H9 (cell line): ENCODE data around the gene ACTN2. TPM values are rescaled to one million over a fixed set of nuclear protein-coding genes. Genes with fewer than 3 reads are reported as not detected.

Source experiments
- DNase-seq: peaks from one replicate; pipeline ENCODE4 v3.0.0-alpha.2; 2017
- H2AFZ ChIP-seq: one replicate; pipeline ENCODE4 v1.6.1; 2013; ENCODE audit warnings: mild to moderate bottlenecking, low read length, control low read depth, moderate library complexity
- H2AK5ac ChIP-seq: 2 replicates; pipeline ENCODE4 v1.6.1; 2013; ENCODE audit warnings: low read length, control low read depth, mixed read lengths; ENCODE audit not compliant: insufficient read length
- H2BK120ac ChIP-seq: one replicate; pipeline ENCODE4 v1.6.1; 2013; ENCODE audit warnings: low read depth, mild to moderate bottlenecking, low read length, control low read depth, inconsistent platforms; ENCODE audit not compliant: poor library complexity, severe bottlenecking
- H2BK12ac ChIP-seq: 2 replicates; pipeline ENCODE4 v1.6.1; 2013; ENCODE audit warnings: low read length, control low read depth, mixed read lengths, low read depth; ENCODE audit not compliant: insufficient read length
- H2BK15ac ChIP-seq: 2 replicates; pipeline ENCODE4 v1.6.1; 2013; ENCODE audit warnings: low read depth, low read length, control low read depth
- H2BK20ac ChIP-seq: one replicate; pipeline ENCODE4 v1.6.1; 2013; ENCODE audit warnings: low read depth, mild to moderate bottlenecking, low read length, control low read depth, inconsistent platforms; ENCODE audit not compliant: poor library complexity, severe bottlenecking
- H2BK5ac ChIP-seq: 2 replicates; pipeline ENCODE4 v1.6.1; 2013; ENCODE audit warnings: low read length, control low read depth, mixed read lengths; ENCODE audit not compliant: insufficient read length
- H3K14ac ChIP-seq: 2 replicates; pipeline ENCODE4 v1.6.1; 2013; ENCODE audit warnings: low read length, control low read depth; ENCODE audit not compliant: insufficient read depth
- H3K18ac ChIP-seq: 2 replicates; pipeline ENCODE4 v1.6.1; 2013; ENCODE audit warnings: low read depth, mild to moderate bottlenecking, mixed read lengths, low read length, control low read depth; ENCODE audit not compliant: insufficient read length
- H3K23ac ChIP-seq: 2 replicates; pipeline ENCODE4 v1.6.1; 2013; ENCODE audit warnings: low read length, control low read depth, mixed read lengths, low read depth; ENCODE audit not compliant: insufficient read length
- H3K23me2 ChIP-seq: 2 replicates; pipeline ENCODE4 v1.6.1; 2013; ENCODE audit warnings: low read depth, mild to moderate bottlenecking, mixed read lengths, low read length, control low read depth; ENCODE audit not compliant: insufficient read length, poor library complexity, severe bottlenecking
- H3K27ac ChIP-seq: 2 replicates; pipeline ENCODE4 v1.5.1; 2013; ENCODE audit warnings: low read length, control low read depth, mixed read lengths, low read depth; ENCODE audit not compliant: insufficient read length
- H3K27me3 ChIP-seq: 2 replicates; pipeline ENCODE4 v1.6.1; 2013; ENCODE audit warnings: low read length, control low read depth, inconsistent platforms; ENCODE audit not compliant: insufficient read depth
- H3K4ac ChIP-seq: 2 replicates; pipeline ENCODE4 v1.6.1; 2013; ENCODE audit warnings: low read depth, mild to moderate bottlenecking, control low read depth, inconsistent platforms, low read length, moderate library complexity
- H3K4me1 ChIP-seq: 2 replicates; pipeline ENCODE4 v1.6.1; 2013; ENCODE audit warnings: low read length, control low read depth, inconsistent platforms; ENCODE audit not compliant: insufficient read depth
- H3K4me2 ChIP-seq: 2 replicates; pipeline ENCODE4 v1.6.1; 2013; ENCODE audit warnings: low read length, control low read depth, mixed read lengths; ENCODE audit not compliant: insufficient read length, insufficient read depth
- H3K56ac ChIP-seq: 2 replicates; pipeline ENCODE4 v1.6.1; 2013; ENCODE audit warnings: low read depth, mild to moderate bottlenecking, mixed read lengths, low read length, control low read depth; ENCODE audit not compliant: insufficient read length
- H3K79me1 ChIP-seq: 2 replicates; pipeline ENCODE4 v1.6.1; 2013; ENCODE audit warnings: low read depth, mild to moderate bottlenecking, moderate library complexity, low read length, control low read depth, inconsistent platforms; ENCODE audit not compliant: insufficient read depth, poor library complexity, severe bottlenecking
- H3K79me2 ChIP-seq: 2 replicates; pipeline ENCODE4 v1.6.1; 2013; ENCODE audit warnings: low read length, control low read depth, inconsistent platforms; ENCODE audit not compliant: insufficient read depth
- H3K9ac ChIP-seq: 2 replicates; pipeline ENCODE4 v1.6.1; 2013; ENCODE audit warnings: low read length, control low read depth, mixed read lengths; ENCODE audit not compliant: insufficient read length; ENCODE audit errors: extremely low read depth
- H3K9me3 ChIP-seq: one replicate; pipeline ENCODE4 v1.6.1; 2013; ENCODE audit warnings: low read depth, low read length, inconsistent platforms; ENCODE audit not compliant: control insufficient read depth
- H3T11ph ChIP-seq: one replicate; pipeline ENCODE4 v1.6.1; 2013; ENCODE audit warnings: mild to moderate bottlenecking, low read length, control low read depth, inconsistent platforms
- H4K20me1 ChIP-seq: one replicate; pipeline ENCODE4 v1.6.1; 2013; ENCODE audit not compliant: control insufficient read depth, insufficient read length, insufficient read depth
- H4K5ac ChIP-seq: 2 replicates; pipeline ENCODE4 v1.6.1; 2013; ENCODE audit warnings: low read depth, mild to moderate bottlenecking, mixed read lengths, low read length, control low read depth; ENCODE audit not compliant: insufficient read length
- H4K8ac ChIP-seq: replicated peaks from 2 replicates; pipeline ENCODE4 v1.6.1; 2013; ENCODE audit warnings: low read length, control low read depth, mixed read lengths, low read depth; ENCODE audit not compliant: insufficient read length
- H4K91ac ChIP-seq: 2 replicates; pipeline ENCODE4 v1.6.1; 2013; ENCODE audit warnings: low read depth, mild to moderate bottlenecking, moderate library complexity, mixed read lengths, low read length, control low read depth; ENCODE audit not compliant: insufficient read length
- H3K27ac Mint-ChIP-seq, 3 experiments: 2 replicates in 2 of 3; 3 replicates in 1 of 3; pipeline ENCODE4 v1.8.0; 2020 to 2021; ENCODE audit warnings: mixed read lengths in 3 of 3, mild to moderate bottlenecking in 1 of 3, moderate library complexity in 1 of 3
- H3K27me3 Mint-ChIP-seq: 2 replicates; pipeline ENCODE4 v1.8.0; 2021; ENCODE audit warnings: low read depth, mild to moderate bottlenecking, moderate library complexity, mixed read lengths
- H3K36me3 Mint-ChIP-seq, 3 experiments: 2 replicates in 2 of 3; 3 replicates in 1 of 3; pipeline ENCODE4 v1.8.0; 2020 to 2021; ENCODE audit warnings: low read depth in 3 of 3, mixed read lengths in 3 of 3; ENCODE audit not compliant: insufficient read depth in 1 of 3
- H3K4me1 Mint-ChIP-seq, 2 experiments: 2 replicates each; pipeline ENCODE4 v1.8.0; 2020; ENCODE audit warnings: mixed read lengths in 2 of 2
- H3K4me3 Mint-ChIP-seq, 2 experiments: 2 replicates in 1 of 2; 3 replicates in 1 of 2; pipeline ENCODE4 v1.8.0; 2020 to 2021; ENCODE audit warnings: mild to moderate bottlenecking in 2 of 2, mixed read lengths in 2 of 2, moderate library complexity in 1 of 2
- H3K9me3 Mint-ChIP-seq, 2 experiments: 2 replicates in 1 of 2; 3 replicates in 1 of 2; pipeline ENCODE4 v1.8.0; 2020; ENCODE audit warnings: mild to moderate bottlenecking in 2 of 2, mixed read lengths in 2 of 2, moderate library complexity in 1 of 2
- CTCF ChIP-seq: fragments of 200-600 bp; sonication (generic); conservative IDR thresholded peaks from 3 replicates; pipeline ENCODE4 v1.8.0; 2021; ENCODE audit warnings: antibody characterized with exemption, mild to moderate bottlenecking
- WGBS: extraction: QIAGEN DNeasy Blood & Tissue Kit; methylation state at CpG from one replicate; pipeline ENCODE4 v1.1.7; 2013; ENCODE audit warnings: missing lambda C conversion rate, low lambda C conversion rate, mixed read lengths; ENCODE audit not compliant: insufficient read length; ENCODE audit errors: extremely low coverage; 5-methylcytosine and 5-hydroxymethylcytosine counted together
- total RNA-seq: library from RNA; stranded (reverse); gene quantifications from 2 replicates; pipeline ENCODE4 v1.2.1, GENCODE V29; 2021

ACTN2 gene
- total RNA-seq, 1 experiment from 2014 or later, result 2.3 TPM

- Mint-ChIP-seq H3K27me3 (peaks cover 2% of the 10 kb centered on the region), H3K36me3 (peaks cover 0 to 11% (median 2%) of the 10 kb centered on the region in 3 experiments; a peak in 5 of 7 replicates), H3K27ac (no peak overlapping the region), H3K4me1 (no peaks in the 10 kb centered on the region), H3K9me3 (peaks cover 17 to 20% of the 10 kb centered on the region in 2 experiments), H3K4me3 (no peak overlapping the region)
- Histone ChIP-seq H3K9me3 (no peaks in the 10 kb centered on the region), H3K23ac (no peak overlapping the region), H3K9ac (no peak overlapping the region), H3K23me2 (no peaks in the 10 kb centered on the region), H2BK120ac (no peak overlapping the region), H2BK20ac (no peak overlapping the region), H2AFZ (no peak overlapping the region), H3K79me2 (no peaks in the 10 kb centered on the region), H2BK5ac (no peak overlapping the region), H2AK5ac (no peak overlapping the region), H3K18ac (no peak overlapping the region), H3K4ac (no peak overlapping the region), H3K4me2 (no peak overlapping the region), H4K91ac (no peak overlapping the region), H3K14ac (no peak overlapping the region), H4K5ac (no peak overlapping the region), H3K27ac (no peak overlapping the region), H3K56ac (no peak overlapping the region), H3T11ph (no peak overlapping the region), H4K8ac (no peak overlapping the region), H3K79me1 (no peaks in the 10 kb centered on the region), H3K4me1 (no peaks in the 10 kb centered on the region), H4K20me1 (no peaks in the 10 kb centered on the region), H2BK15ac (no peak overlapping the region), H3K27me3 (no peaks in the 10 kb centered on the region), H2BK12ac (no peak overlapping the region)
- no CpG with 5 or more reads among the region's 2 CpGs for WGBS
- no peak for TF ChIP-seq CTCF
- no peak for DNase-seq
Observed at GRCh38 chr1:236779312-236779711, 93.0 kb downstream of the ACTN2 start.
